ENCODE data around the gene AUTS2. TPM values are rescaled to one million over a fixed set of nuclear protein-coding genes. Genes with fewer than 3 reads are reported as not detected.

AUTS2 gene
- total and polyA plus RNA-seq, 2 of the 8 experiments (the other 6 are each of a cell fraction or from before 2014, with no cell fraction given) = 25.9 to 101 TPM

DNA sequence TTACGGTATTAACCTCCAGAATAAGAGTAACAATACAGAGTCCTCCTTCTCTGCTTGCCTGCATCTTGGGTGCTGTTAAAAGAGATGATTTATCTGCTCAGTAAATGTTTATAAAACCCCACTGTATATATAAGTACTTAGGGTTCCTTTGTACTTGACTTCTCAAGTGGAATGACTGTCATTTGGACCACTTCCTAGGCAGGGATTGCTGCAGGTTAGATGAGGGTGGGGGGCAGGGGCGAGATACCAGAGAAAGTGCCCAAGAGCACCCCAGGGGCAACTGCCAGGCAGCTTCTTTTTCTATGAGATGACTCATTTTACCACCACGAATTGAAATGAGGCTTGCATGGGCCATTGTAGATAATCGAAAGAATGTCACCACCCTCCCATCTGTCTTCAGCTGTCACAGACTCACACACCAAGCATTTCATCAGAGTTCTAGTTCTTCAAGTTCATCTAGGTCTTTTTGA, 1111.8 kb downstream of the AUTS2 start:
- Histone ChIP-seq H2BK120ac (replicated peaks; ENCODE audit: low read depth, low read length) (no peak overlapping the region), H3K23ac (ENCODE audit: insufficient read length) (no peak overlapping the region), H4K5ac (ENCODE audit: insufficient read length, low read depth, low read length) (no peak overlapping the region), H3K27me3 (replicated peaks in 1 of 4; ENCODE audit: control insufficient read depth in 3 of 4, extremely low read depth in 1 of 4, insufficient read depth in 3 of 4, low read length in 3 of 4) (no peaks in the 10 kb centered on the region), H2BK12ac (ENCODE audit: low read depth, low read length) (no peak overlapping the region), H3K18ac (ENCODE audit: extremely low read depth, low read length) (no peak overlapping the region), H2AFZ (ENCODE audit: low read length) (no peak overlapping the region), H4K91ac (replicated peaks; ENCODE audit: insufficient read length, low read length) (no peak overlapping the region), H3K79me2 (ENCODE audit: control insufficient read depth in 1 of 2, insufficient read depth in 2 of 2, low read length in 2 of 2) (peaks cover 54 to 100% of the 10 kb centered on the region in 2 experiments), H3K23me2 (ENCODE audit: low read depth, low read length) (no peaks in the 10 kb centered on the region), H3K4ac (replicated peaks; ENCODE audit: insufficient read length, low read depth, low read length) (no peak overlapping the region), H3K4me2 (ENCODE audit: insufficient read depth in 1 of 2, low read depth in 2 of 2, low read length in 2 of 2) (peak overlapping the region in 1 of 2 experiments; percentile 27; a peak in 1 of 4 replicates), H3K56ac (replicated peaks; ENCODE audit: insufficient read length, low read depth, low read length) (no peak overlapping the region), H2BK20ac (ENCODE audit: low read length) (no peak overlapping the region), H3K14ac (ENCODE audit: insufficient read length) (no peak overlapping the region), H4K20me1 (replicated peaks in 1 of 2; ENCODE audit: control insufficient read depth in 1 of 2, insufficient read depth in 2 of 2, low read length in 2 of 2) (peaks cover 46 to 59% of the 10 kb centered on the region in 2 experiments), H2BK5ac (ENCODE audit: low read depth, low read length) (no peak overlapping the region), H3K27ac (ENCODE audit: low read depth, low read length) (no peak overlapping the region), H3K79me1 (ENCODE audit: low read depth, low read length) (peaks cover 25% of the 10 kb centered on the region), H4K8ac (ENCODE audit: extremely low read depth, insufficient read depth, low read length) (no peak overlapping the region), H2AK5ac (ENCODE audit: low read depth, low read length) (no peak overlapping the region), H3K9ac (replicated peaks in 1 of 4; ENCODE audit: extremely low read depth in 1 of 4, low read depth in 3 of 4, low read length in 3 of 4) (no peak overlapping the region; a peak in 1 of 7 replicates), H3K9me3 (ENCODE audit: insufficient read depth in 2 of 2, low read depth in 1 of 2, low read length in 1 of 2) (peaks cover 7 to 10% of the 10 kb centered on the region in 2 experiments; a peak in 3 of 4 replicates), H3K4me3 (ENCODE audit: extremely low read depth in 1 of 4, insufficient read depth in 2 of 4, low read depth in 3 of 4, low read length in 4 of 4) (no peak overlapping the region), H3K4me1 (replicated peaks in 1 of 4; ENCODE audit: control insufficient read depth in 3 of 4, insufficient read depth in 4 of 4, low read length in 3 of 4) (peaks cover 20 to 31% (median 27%) of the 10 kb centered on the region in 4 experiments), H2BK15ac (ENCODE audit: low read length) (no peak overlapping the region), H3K36me3 (ENCODE audit: control insufficient read depth in 2 of 4, insufficient read depth in 4 of 4, low read length in 3 of 4) (peaks cover 3 to 52% (median 15%) of the 10 kb centered on the region in 4 experiments; a peak in 5 of 8 replicates)
- CTCF ChIA-PET (ENCODE audit: partially characterized antibody) = interaction anchor here (1.0 to 2.4 kb wide), 4 partner anchors 10 to 1075 kb away, joined by 3 to 13 read pairs (median 4); no protein-coding TSS in a partner anchor
- no peak for FAIRE-seq
- 55% methylated on average over 4 of the region's 4 CpGs; no CpG with 5 or more reads in 1 of the 2 experiments for WGBS, 2 experiments (ENCODE audit: extremely low coverage in 1 of 2, insufficient coverage in 1 of 2, insufficient read length in 1 of 2, insufficient replicate concordance in 2 of 2, low coverage in 1 of 2, low lambda C conversion rate in 2 of 2, missing lambda C conversion rate in 1 of 2)
- POLR2A ChIA-PET (ENCODE audit: partially characterized antibody) = interaction anchor here (2.2 to 2.3 kb wide), 2 partner anchors 10 to 11 kb away, joined by 6 to 7 read pairs; no protein-coding TSS in a partner anchor
- DNase-seq (ENCODE audit: low read depth in 1 of 2, low spot score in 2 of 2) = no peak
- TF ChIP-seq TAF7 (optimal IDR thresholded peaks at IDR 0.05; ENCODE audit: borderline replicate concordance, low read depth, low read length) (no peak), SRF (IDR thresholded peaks at IDR 0.05; ENCODE audit: low read depth, low read length) (no peak), SIN3A (conservative IDR thresholded peaks at IDR 0.05 in 1 of 2, IDR thresholded peaks at IDR 0.05 in 1 of 2; ENCODE audit: low read depth in 1 of 2, low read length in 2 of 2) (no peak), GABPA (IDR thresholded peaks at IDR 0.05; ENCODE audit: borderline replicate concordance, insufficient read depth, low read length) (no peak), PHF8 (conservative IDR thresholded peaks at IDR 0.05; ENCODE audit: low read depth, low read length) (no peak), TEAD4 (IDR thresholded peaks at IDR 0.05; ENCODE audit: low read depth, low read length) (no peak), EZH2 (IDR thresholded peaks at IDR 0.05; ENCODE audit: low read depth, low read length, severe bottlenecking) (no peak), POLR2AphosphoS5 (IDR thresholded peaks at IDR 0.05; ENCODE audit: low read depth, low read length) (no peak), TBP (IDR thresholded peaks at IDR 0.05; ENCODE audit: low read depth, low read length) (no peak), ZNF274 (IDR thresholded peaks at IDR 0.05; ENCODE audit: borderline replicate concordance, extremely low read depth, low read length) (no peak), BCL11A (IDR thresholded peaks at IDR 0.05; ENCODE audit: low read depth in 2 of 2, low read length in 2 of 2) (no peak), SIX5 (IDR thresholded peaks at IDR 0.05; ENCODE audit: low read depth, low read length) (no peak), MAFK (IDR thresholded peaks at IDR 0.05; ENCODE audit: low read depth, low read length) (no peak), CBX8 (IDR thresholded peaks at IDR 0.05; ENCODE audit: borderline replicate concordance, low read depth, low read length) (no peak)
